ENCODE results near the gene ATXN1.

DNA sequence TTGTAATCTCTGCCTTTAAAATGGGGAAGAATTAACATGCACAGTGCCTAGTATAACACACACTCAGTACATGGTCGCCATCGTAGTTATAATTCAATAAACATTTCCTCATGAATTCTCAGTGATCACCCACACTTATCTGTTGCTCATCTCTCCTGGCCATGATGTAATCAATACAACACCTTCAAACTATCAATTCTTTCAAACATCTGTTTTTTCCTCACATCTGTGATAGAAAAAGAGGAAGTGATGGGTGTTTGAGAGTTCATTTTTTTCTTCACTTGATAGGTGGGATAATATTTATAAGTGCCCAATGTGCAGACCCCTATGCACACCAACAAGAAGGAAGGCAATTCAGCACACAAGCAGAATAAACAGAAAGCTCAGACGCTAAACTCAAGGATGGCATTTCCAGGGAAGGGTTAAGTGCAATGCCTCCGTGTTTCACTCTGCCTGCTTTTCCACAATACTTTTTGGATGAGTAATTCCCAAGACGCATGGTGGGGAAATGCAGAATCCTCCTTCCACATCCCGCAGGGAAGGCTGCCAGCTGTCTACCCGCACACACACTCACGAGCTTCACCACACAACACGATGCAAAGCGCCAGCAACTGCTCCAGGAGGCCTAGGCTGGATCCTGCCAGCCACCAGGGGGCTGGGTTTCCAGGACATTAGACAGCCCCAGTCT is 422.5 kb downstream of the ATXN1 start:
- TF ChIP-seq, protein P1, sequence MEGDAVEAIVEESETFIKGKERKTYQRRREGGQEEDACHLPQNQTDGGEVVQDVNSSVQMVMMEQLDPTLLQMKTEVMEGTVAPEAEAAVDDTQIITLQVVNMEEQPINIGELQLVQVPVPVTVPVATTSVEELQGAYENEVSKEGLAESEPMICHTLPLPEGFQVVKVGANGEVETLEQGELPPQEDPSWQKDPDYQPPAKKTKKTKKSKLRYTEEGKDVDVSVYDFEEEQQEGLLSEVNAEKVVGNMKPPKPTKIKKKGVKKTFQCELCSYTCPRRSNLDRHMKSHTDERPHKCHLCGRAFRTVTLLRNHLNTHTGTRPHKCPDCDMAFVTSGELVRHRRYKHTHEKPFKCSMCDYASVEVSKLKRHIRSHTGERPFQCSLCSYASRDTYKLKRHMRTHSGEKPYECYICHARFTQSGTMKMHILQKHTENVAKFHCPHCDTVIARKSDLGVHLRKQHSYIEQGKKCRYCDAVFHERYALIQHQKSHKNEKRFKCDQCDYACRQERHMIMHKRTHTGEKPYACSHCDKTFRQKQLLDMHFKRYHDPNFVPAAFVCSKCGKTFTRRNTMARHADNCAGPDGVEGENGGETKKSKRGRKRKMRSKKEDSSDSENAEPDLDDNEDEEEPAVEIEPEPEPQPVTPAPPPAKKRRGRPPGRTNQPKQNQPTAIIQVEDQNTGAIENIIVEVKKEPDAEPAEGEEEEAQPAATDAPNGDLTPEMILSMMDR (IDR thresholded peaks at IDR 0.05; ENCODE audit: low read depth, low read length, poor library complexity, severe bottlenecking) = peak; percentile 33
- no peak for TF ChIP-seq EZH2phosphoT487 (IDR thresholded peaks at IDR 0.05; ENCODE audit: borderline replicate concordance, low read length)
